H1 (cell line): Measurements from ENCODE around the gene C8B. TPM values are rescaled to one million over a fixed set of nuclear protein-coding genes. Genes with fewer than 3 reads are reported as not detected.

Experiments used
- CTCF ChIA-PET: fragments of 300-600 bp; sonication (Branson Sonifier 250); formaldehyde crosslinking; loops from one replicate; lab custom pipeline; 2021; ENCODE audit not compliant: partially characterized antibody; lab: Charles Lee
- POLR2A ChIA-PET: fragments of 300-600 bp; sonication (Branson Sonifier 250); formaldehyde crosslinking; loops from one replicate; lab custom pipeline; 2021; ENCODE audit warnings: inconsistent platforms; ENCODE audit not compliant: partially characterized antibody; lab: Charles Lee
- DNase-seq, 2 experiments: peaks; one replicate each; pipeline versions ENCODE4 v3.0.0 to v3.0.0-alpha.2; 2010 to 2022; ENCODE audit warnings: low spot score in 2 of 2, low read depth in 1 of 2, mixed read lengths in 1 of 2
- FAIRE-seq: peaks from 2 replicates; lab custom pipeline; 2011; peaks lifted over from hg19 to GRCh38; lab: Jason Lieb, UNC
- H2AFZ ChIP-seq: 2 replicates; pipeline ENCODE4 v1.8.1; 2012; ENCODE audit warnings: low read length, inconsistent platforms
- H2AK5ac ChIP-seq: 2 replicates; pipeline ENCODE4 v1.6.1; 2013; ENCODE audit warnings: low read depth, low read length
- H2BK120ac ChIP-seq: replicated peaks from 2 replicates; pipeline ENCODE3; 2013; ENCODE audit warnings: low read depth, low read length, inconsistent platforms
- H2BK12ac ChIP-seq: 2 replicates; pipeline ENCODE4 v1.6.1; 2013; ENCODE audit warnings: low read depth, low read length
- H2BK15ac ChIP-seq: 2 replicates; pipeline ENCODE4 v1.6.1; 2013; ENCODE audit warnings: low read length
- H2BK20ac ChIP-seq: 2 replicates; pipeline ENCODE4 v1.6.1; 2013; ENCODE audit warnings: low read length
- H2BK5ac ChIP-seq: 2 replicates; pipeline ENCODE4 v1.6.1; 2013; ENCODE audit warnings: low read depth, low read length
- H3K14ac ChIP-seq: 2 replicates; pipeline ENCODE4 v1.6.1; 2013; ENCODE audit warnings: inconsistent platforms; ENCODE audit not compliant: insufficient read length
- H3K18ac ChIP-seq: 2 replicates; pipeline ENCODE4 v1.6.1; 2013; ENCODE audit warnings: low read length; ENCODE audit errors: extremely low read depth
- H3K23ac ChIP-seq: 2 replicates; pipeline ENCODE4 v1.6.1; 2013; ENCODE audit warnings: inconsistent platforms; ENCODE audit not compliant: insufficient read length
- H3K23me2 ChIP-seq: 2 replicates; pipeline ENCODE4 v1.6.1; 2013; ENCODE audit warnings: low read depth, low read length
- H3K27ac ChIP-seq: 2 replicates; pipeline ENCODE4 v1.6.1; 2011; ENCODE audit warnings: low read depth, low read length, inconsistent platforms
- H3K27me3 ChIP-seq, 4 experiments: replicated peaks in 1 of 4; 1 replicate in 1 of 4; 2 replicates in 3 of 4; pipeline versions ENCODE4 v1.6.1 to v1.8.1; 2011 to 2013; ENCODE audit warnings: low read length in 3 of 4, mild to moderate bottlenecking in 3 of 4, inconsistent platforms in 2 of 4, mixed read lengths in 2 of 4, moderate library complexity in 1 of 4; ENCODE audit not compliant: control insufficient read depth in 3 of 4, insufficient read depth in 3 of 4; ENCODE audit errors: extremely low read depth in 1 of 4
- H3K36me3 ChIP-seq, 4 experiments: 2 replicates each; pipeline versions ENCODE4 v1.6.1 to v1.8.1; 2011 to 2013; ENCODE audit warnings: mild to moderate bottlenecking in 4 of 4, low read length in 3 of 4, moderate library complexity in 2 of 4, control low read depth in 1 of 4, inconsistent platforms in 1 of 4; ENCODE audit not compliant: insufficient read depth in 4 of 4, control insufficient read depth in 2 of 4
- H3K4ac ChIP-seq: replicated peaks from 2 replicates; pipeline ENCODE3; 2013; ENCODE audit warnings: low read length, low read depth, mixed read lengths, inconsistent platforms; ENCODE audit not compliant: insufficient read length
- H3K4me1 ChIP-seq, 4 experiments: replicated peaks in 1 of 4; 1 replicate in 1 of 4; 2 replicates in 3 of 4; pipeline versions ENCODE4 v1.6.1 to v1.8.1; 2011 to 2013; ENCODE audit warnings: low read length in 3 of 4, inconsistent platforms in 2 of 4, mixed read lengths in 1 of 4; ENCODE audit not compliant: insufficient read depth in 4 of 4, control insufficient read depth in 3 of 4
- H3K4me2 ChIP-seq, 2 experiments: 2 replicates each; pipeline versions ENCODE4 v1.6.1 to v1.8.1; 2011 to 2013; ENCODE audit warnings: low read depth in 2 of 2, low read length in 2 of 2, control low read depth in 1 of 2, inconsistent platforms in 1 of 2, mild to moderate bottlenecking in 1 of 2; ENCODE audit not compliant: insufficient read depth in 1 of 2
- H3K4me3 ChIP-seq, 4 experiments: fragments of 200-600, 300-600 bp in 1 of 4; sonication (generic), shearing (Covaris generic), sonication (Bioruptor Twin) in 1 of 4; 2 replicates each; pipeline versions ENCODE4 v1.5.1 to v1.8.1; 2011 to 2016; ENCODE audit warnings: low read length in 4 of 4, low read depth in 3 of 4, control low read depth in 2 of 4, inconsistent platforms in 2 of 4, mild to moderate bottlenecking in 2 of 4, mixed read lengths in 1 of 4, moderate library complexity in 1 of 4; ENCODE audit not compliant: insufficient read depth in 2 of 4; ENCODE audit errors: extremely low read depth in 1 of 4
- H3K56ac ChIP-seq: replicated peaks from 2 replicates; pipeline ENCODE3; 2013; ENCODE audit warnings: low read depth, mild to moderate bottlenecking, mixed read lengths, low read length, inconsistent platforms; ENCODE audit not compliant: insufficient read length
- H3K79me1 ChIP-seq: 2 replicates; pipeline ENCODE4 v1.6.1; 2013; ENCODE audit warnings: low read depth, low read length, control low read depth
- H3K79me2 ChIP-seq, 2 experiments: 2 replicates each; pipeline versions ENCODE4 v1.6.1 to v1.8.1; 2012 to 2013; ENCODE audit warnings: low read length in 2 of 2, mild to moderate bottlenecking in 2 of 2, inconsistent platforms in 1 of 2; ENCODE audit not compliant: insufficient read depth in 2 of 2, control insufficient read depth in 1 of 2
- H3K9ac ChIP-seq, 4 experiments: replicated peaks in 1 of 4; 1 replicate in 1 of 4; 2 replicates in 3 of 4; pipeline versions ENCODE4 v1.6.1 to v1.8.1; 2011 to 2013; ENCODE audit warnings: low read depth in 3 of 4, low read length in 3 of 4, control low read depth in 2 of 4, mild to moderate bottlenecking in 2 of 4, moderate library complexity in 2 of 4, inconsistent platforms in 1 of 4; ENCODE audit errors: extremely low read depth in 1 of 4
- H3K9me3 ChIP-seq, 2 experiments: 2 replicates each; pipeline versions ENCODE4 v1.6.1 to v1.8.1; 2012 to 2013; ENCODE audit warnings: mild to moderate bottlenecking in 2 of 2, moderate library complexity in 2 of 2, control low read depth in 1 of 2, inconsistent platforms in 1 of 2, low read depth in 1 of 2, low read length in 1 of 2, mixed read lengths in 1 of 2; ENCODE audit not compliant: insufficient read depth in 2 of 2
- H4K20me1 ChIP-seq, 2 experiments: replicated peaks in 1 of 2; 2 replicates each; pipeline versions ENCODE3 to v1.8.1; 2011 to 2013; ENCODE audit warnings: inconsistent platforms in 2 of 2, low read length in 2 of 2, mild to moderate bottlenecking in 1 of 2; ENCODE audit not compliant: insufficient read depth in 2 of 2, control insufficient read depth in 1 of 2
- H4K5ac ChIP-seq: 2 replicates; pipeline ENCODE4 v1.6.1; 2013; ENCODE audit warnings: low read length, low read depth, mixed read lengths, inconsistent platforms; ENCODE audit not compliant: insufficient read length
- H4K8ac ChIP-seq: 2 replicates; pipeline ENCODE4 v1.8.0; 2013; ENCODE audit warnings: mild to moderate bottlenecking, moderate library complexity, low read length, inconsistent platforms; ENCODE audit not compliant: insufficient read depth; ENCODE audit errors: extremely low read depth
- H4K91ac ChIP-seq: replicated peaks from 2 replicates; pipeline ENCODE3; 2013; ENCODE audit warnings: low read length, mixed read lengths, inconsistent platforms; ENCODE audit not compliant: insufficient read length
- MAFK ChIP-seq: IDR thresholded peaks from 2 replicates; pipeline ENCODE4 v1.6.1; 2012; ENCODE audit warnings: low read depth, mild to moderate bottlenecking, improper control_type of control experiment, low read length
- NANOG ChIP-seq: IDR thresholded peaks from 2 replicates; pipeline ENCODE4 v1.6.1; 2011; ENCODE audit warnings: low read length, low read depth, mild to moderate bottlenecking, inconsistent platforms; ENCODE audit not compliant: insufficient read depth, poor library complexity, severe bottlenecking
- NRF1 ChIP-seq: IDR thresholded peaks from 2 replicates; pipeline ENCODE4 v1.6.1; 2011; ENCODE audit warnings: mild to moderate bottlenecking, low read depth, low read length, improper control_type of control experiment
- PHF8 ChIP-seq: fragments of 200-600 bp; sonication (generic); conservative IDR thresholded peaks from 2 replicates; pipeline ENCODE4 v1.7.1; 2012; ENCODE audit warnings: low read depth, mild to moderate bottlenecking, inconsistent platforms, low read length, moderate library complexity
- POLR2AphosphoS5 ChIP-seq: IDR thresholded peaks from 2 replicates; pipeline ENCODE4 v1.6.1; 2011; ENCODE audit warnings: low read depth, low read length
- RBBP5 ChIP-seq: IDR thresholded peaks from 2 replicates; pipeline ENCODE4 v1.7.1; 2012; ENCODE audit warnings: low read depth, mild to moderate bottlenecking, inconsistent platforms, low read length, moderate library complexity, borderline replicate concordance
- SIN3A ChIP-seq, 2 experiments: IDR thresholded peaks in 1 of 2; conservative IDR thresholded peaks in 1 of 2; 2 replicates each; pipeline ENCODE4 v1.6.1; 2011 to 2012; ENCODE audit warnings: low read length in 2 of 2, improper control_type of control experiment in 1 of 2, low read depth in 1 of 2, mild to moderate bottlenecking in 1 of 2
- WGBS, 2 experiments: shearing (Covaris generic) in 1 of 2; methylation state at CpG; one replicate each; pipeline versions ENCODE4 v1.1.6 to v1.1.7; 2013 to 2015; ENCODE audit warnings: low lambda C conversion rate in 2 of 2, mixed read lengths in 2 of 2, inconsistent platforms in 1 of 2, low coverage in 1 of 2, missing lambda C conversion rate in 1 of 2; ENCODE audit not compliant: insufficient replicate concordance in 2 of 2, insufficient coverage in 1 of 2, insufficient read length in 1 of 2; ENCODE audit errors: extremely low coverage in 1 of 2, missing lambda C conversion rate in 1 of 2; 5-methylcytosine and 5-hydroxymethylcytosine counted together
- polyA plus RNA-seq, 7 experiments: library from polyadenylated mRNA; depleted of rRNA in 3 of 7; stranded (reverse) in 5 of 7; unstranded in 2 of 7; fragments of >200 nt in 5 of 7; fragments of 200-250 nt in 2 of 7; gene quantifications; 1 replicate in 5 of 7; 2 replicates in 1 of 7; 4 replicates in 1 of 7; pipeline versions ENCODE4 v1.2.1 to v1.2.3, GENCODE V29; 2011 to 2013; ENCODE audit warnings: missing spikeins in 2 of 7, mixed read lengths in 2 of 7
- total RNA-seq: library from RNA; stranded (reverse); fragmentation: NEBNext Ultra II Directional; extraction: Animal tissue kit (Norgen Biotek cat#: 25700); gene quantifications from 2 replicates; pipeline ENCODE4 v1.2.1, GENCODE V29; 2021

Gene C8B
- total and polyA plus RNA-seq, 2 of the 8 experiments (the other 6 are each of a cell fraction or from before 2014, with no cell fraction given) = not detected

- no peak overlapping the region for H2AFZ ChIP-seq
- no peak overlapping the region; the same call in 1 of the 2 replicates for H3K18ac ChIP-seq
- H3K9ac ChIP-seq = no peak overlapping the region
- no peak overlapping the region for H4K5ac ChIP-seq
- no peak overlapping the region for H2AK5ac ChIP-seq
- no peaks in the 10 kb centered on the region for H3K9me3 ChIP-seq
- no peaks in the 10 kb centered on the region for H3K27me3 ChIP-seq
- H3K36me3 ChIP-seq = no peaks in the 10 kb centered on the region
- no peak overlapping the region for H3K23ac ChIP-seq
- H3K14ac ChIP-seq = no peak overlapping the region
- FAIRE-seq = no peak
- no peak overlapping the region for H3K4me3 ChIP-seq
- no peak overlapping the region for H2BK12ac ChIP-seq
- no peak for DNase-seq
- no peak overlapping the region for H3K4ac ChIP-seq
- ChIA-PET POLR2A (no interaction called here), CTCF (interaction anchor here (1.1 kb wide), 1 partner anchor 90 kb away, joined by 3 read pairs; no protein-coding TSS in a partner anchor)
- H3K79me2 ChIP-seq = no peaks in the 10 kb centered on the region
- H3K27ac ChIP-seq = no peak overlapping the region
- H4K20me1 ChIP-seq = no peaks in the 10 kb centered on the region
- H2BK120ac ChIP-seq = no peak overlapping the region
- no peak overlapping the region for H4K8ac ChIP-seq
- no peak overlapping the region for H3K4me2 ChIP-seq
- H3K56ac ChIP-seq = no peak overlapping the region
- H3K4me1 ChIP-seq = peaks cover 0 to 7% (median 2%) of the 10 kb centered on the region in 4 experiments; a peak in 2 of 7 replicates
- H2BK20ac ChIP-seq = no peak overlapping the region
- H3K79me1 ChIP-seq = no peaks in the 10 kb centered on the region
- H2BK15ac ChIP-seq = no peak overlapping the region
- no peak overlapping the region for H4K91ac ChIP-seq
- WGBS, 2 experiments = 84% methylated on average over 4 of the region's 4 CpGs; no CpG with 5 or more reads in 1 of the 2 experiments
- no peak overlapping the region for H2BK5ac ChIP-seq
- 0 out of 2 replicates have a peak, but pooled peaks cover 2% of the 10 kb centered on the region for H3K23me2 ChIP-seq
- TF ChIP-seq NANOG = no peak
- TF ChIP-seq SIN3A (conservative IDR thresholded peaks at IDR 0.05 in 1 of 2, IDR thresholded peaks at IDR 0.05 in 1 of 2; ENCODE audit: low read depth in 1 of 2, low read length in 2 of 2) = no peak
- TF ChIP-seq POLR2AphosphoS5 = no peak
- no peak for TF ChIP-seq MAFK
- TF ChIP-seq PHF8 = no peak
- no peak for TF ChIP-seq RBBP5
- TF ChIP-seq NRF1 = no peak
These were observed 43.7 kb downstream of the C8B start for GRCh38 chr1:56922070-56922469.
